PC-9 (cell line): ENCODE data around the gene TEX13D. TPM values are rescaled to one million over a fixed set of nuclear protein-coding genes. Genes with fewer than 3 reads are reported as not detected.

ENCODE experiments used
- BruUV-seq: library from RNA; stranded (reverse); fragments of 400-500 nt; replicated peaks from 2 replicates; lab custom pipeline; 2021; lab: Mats Ljungman, UMichigan
- CTCF ChIA-PET: fragments of 300-600 bp; sonication (Branson Sonifier 250); formaldehyde crosslinking; loops from one replicate; lab custom pipeline; 2022; ENCODE audit warnings: antibody characterized with exemption; lab: Charles Lee
- POLR2A ChIA-PET: fragments of 300-600 bp; sonication (Branson Sonifier 250); formaldehyde crosslinking; loops from one replicate; lab custom pipeline; 2022; ENCODE audit warnings: antibody characterized with exemption; ENCODE audit not compliant: unreplicated experiment; lab: Charles Lee
- DNase-seq, 2 experiments: peaks; one replicate each; pipeline versions ENCODE4 v3.0.0 to v3.0.0-alpha.2; 2015 to 2022; ENCODE audit warnings: mixed read lengths in 1 of 2
- H2AFZ ChIP-seq: fragments of 200-600 bp; sonication (generic); 2 replicates; pipeline ENCODE4 v1.8.1; 2017; ENCODE audit warnings: antibody characterized with exemption
- H3F3A ChIP-seq: fragments of 200-600 bp; sonication (generic); 2 replicates; pipeline ENCODE4 v1.8.1; 2017; ENCODE audit warnings: antibody characterized with exemption, mild to moderate bottlenecking, low read depth; ENCODE audit not compliant: insufficient read depth
- H3K27ac ChIP-seq: fragments of 200-600 bp; sonication (generic); 2 replicates; pipeline ENCODE4 v1.6.1; 2016; ENCODE audit warnings: mixed run types
- H3K27me3 ChIP-seq: fragments of 200-600 bp; sonication (generic); 2 replicates; pipeline ENCODE4 v1.6.1; 2016; ENCODE audit warnings: low read depth, mixed run types; ENCODE audit not compliant: insufficient read depth
- H3K36me3 ChIP-seq: fragments of 200-600 bp; sonication (generic); 2 replicates; pipeline ENCODE4 v1.6.1; 2016; ENCODE audit warnings: low read depth, mixed run types
- H3K4me1 ChIP-seq: fragments of 200-600 bp; sonication (generic); replicated peaks from 2 replicates; pipeline ENCODE4 v1.6.1; 2016; ENCODE audit warnings: mixed run types; ENCODE audit not compliant: insufficient read depth
- H3K4me2 ChIP-seq: fragments of 200-600 bp; sonication (generic); 2 replicates; pipeline ENCODE4 v1.6.1; 2017; ENCODE audit warnings: mixed run types
- H3K4me3 ChIP-seq: fragments of 200-600 bp; sonication (generic); 2 replicates; pipeline ENCODE4 v1.6.1; 2016; ENCODE audit warnings: mixed run types
- H3K79me2 ChIP-seq: fragments of 200-600 bp; sonication (generic); 2 replicates; pipeline ENCODE4 v1.6.1; 2017; ENCODE audit warnings: low read depth, mixed run types
- H3K9me2 ChIP-seq: fragments of 200-600 bp; sonication (generic); 2 replicates; pipeline ENCODE4 v1.8.1; 2017; ENCODE audit warnings: mild to moderate bottlenecking; ENCODE audit not compliant: insufficient read depth
- H3K9me3 ChIP-seq: fragments of 200-600 bp; sonication (generic); 2 replicates; pipeline ENCODE4 v1.8.1; 2016; ENCODE audit warnings: low read depth; ENCODE audit not compliant: insufficient read depth
- H4K20me1 ChIP-seq: fragments of 200-600 bp; sonication (generic); 2 replicates; pipeline ENCODE4 v1.8.1; 2017; ENCODE audit not compliant: insufficient read depth
- EZH2 ChIP-seq: fragments of 200-600 bp; sonication (generic); IDR thresholded peaks from 2 replicates; pipeline ENCODE4 v1.8.0; 2017; ENCODE audit warnings: antibody characterized with exemption, low read depth
- intact Hi-C: fragments of 100-400 bp; cut with micrococcal nuclease; formaldehyde crosslinking; loops from one replicate; pipeline ENCODE4 v1.10.0; 2022; ENCODE audit not compliant: unreplicated experiment
- total RNA-seq: library from RNA; stranded (reverse); gene quantifications from 2 replicates; pipeline ENCODE4 v1.2.3, GENCODE V29; 2021
- TF ChIP-seq, protein P1 (sequence below): fragments of 200-600 bp; sonication (generic); conservative IDR thresholded peaks from 2 replicates; pipeline ENCODE4 v1.6.1; 2017; ENCODE audit warnings: mixed run types, antibody characterized with exemption, mild to moderate bottlenecking, moderate library complexity

The TEX13D gene
- total RNA-seq, 1 experiment from 2014 or later = not detected

DNA sequence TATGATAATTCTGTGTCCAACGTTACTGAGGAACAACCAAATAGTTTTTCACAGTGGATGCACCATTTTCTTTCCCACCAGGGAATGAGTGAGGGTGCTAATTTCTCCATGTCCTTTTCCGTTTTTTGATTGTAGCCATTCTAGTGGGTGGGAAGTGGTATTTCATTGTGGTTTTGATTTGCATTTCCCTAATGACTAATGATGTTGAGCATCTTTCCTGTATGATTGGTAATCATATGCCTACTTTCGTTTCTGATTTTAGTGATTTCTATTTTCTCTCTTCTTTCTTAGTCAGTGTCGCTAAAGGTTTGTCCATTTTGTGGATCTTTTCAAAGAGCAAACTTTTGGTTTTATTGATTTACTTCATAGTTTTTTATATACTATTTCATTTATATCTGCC is 32.1 kb upstream of the TEX13D start:
- CTCF ChIA-PET = no interaction called here
- no peak for DNase-seq
- Histone ChIP-seq H3K79me2 (no peaks in the 10 kb centered on the region), H3K4me1 (no peaks in the 10 kb centered on the region), H4K20me1 (peaks cover 3% of the 10 kb centered on the region; the same call in 1 of the 2 replicates), H3K27ac (no peak overlapping the region), H3K4me3 (no peak overlapping the region), H3K36me3 (no peaks in the 10 kb centered on the region), H3K27me3 (no peaks in the 10 kb centered on the region), H3K9me3 (no peaks in the 10 kb centered on the region), H3F3A (no peaks in the 10 kb centered on the region), H2AFZ (no peak overlapping the region), H3K9me2 (no peaks in the 10 kb centered on the region), H3K4me2 (no peak overlapping the region)
- POLR2A ChIA-PET = no interaction called here
- intact Hi-C loops = no loop called here
- no peak for TF ChIP-seq EZH2
- TF ChIP-seq, protein P1, sequence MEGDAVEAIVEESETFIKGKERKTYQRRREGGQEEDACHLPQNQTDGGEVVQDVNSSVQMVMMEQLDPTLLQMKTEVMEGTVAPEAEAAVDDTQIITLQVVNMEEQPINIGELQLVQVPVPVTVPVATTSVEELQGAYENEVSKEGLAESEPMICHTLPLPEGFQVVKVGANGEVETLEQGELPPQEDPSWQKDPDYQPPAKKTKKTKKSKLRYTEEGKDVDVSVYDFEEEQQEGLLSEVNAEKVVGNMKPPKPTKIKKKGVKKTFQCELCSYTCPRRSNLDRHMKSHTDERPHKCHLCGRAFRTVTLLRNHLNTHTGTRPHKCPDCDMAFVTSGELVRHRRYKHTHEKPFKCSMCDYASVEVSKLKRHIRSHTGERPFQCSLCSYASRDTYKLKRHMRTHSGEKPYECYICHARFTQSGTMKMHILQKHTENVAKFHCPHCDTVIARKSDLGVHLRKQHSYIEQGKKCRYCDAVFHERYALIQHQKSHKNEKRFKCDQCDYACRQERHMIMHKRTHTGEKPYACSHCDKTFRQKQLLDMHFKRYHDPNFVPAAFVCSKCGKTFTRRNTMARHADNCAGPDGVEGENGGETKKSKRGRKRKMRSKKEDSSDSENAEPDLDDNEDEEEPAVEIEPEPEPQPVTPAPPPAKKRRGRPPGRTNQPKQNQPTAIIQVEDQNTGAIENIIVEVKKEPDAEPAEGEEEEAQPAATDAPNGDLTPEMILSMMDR = no peak
- no TSS peak for BruUV-seq

DNA sequence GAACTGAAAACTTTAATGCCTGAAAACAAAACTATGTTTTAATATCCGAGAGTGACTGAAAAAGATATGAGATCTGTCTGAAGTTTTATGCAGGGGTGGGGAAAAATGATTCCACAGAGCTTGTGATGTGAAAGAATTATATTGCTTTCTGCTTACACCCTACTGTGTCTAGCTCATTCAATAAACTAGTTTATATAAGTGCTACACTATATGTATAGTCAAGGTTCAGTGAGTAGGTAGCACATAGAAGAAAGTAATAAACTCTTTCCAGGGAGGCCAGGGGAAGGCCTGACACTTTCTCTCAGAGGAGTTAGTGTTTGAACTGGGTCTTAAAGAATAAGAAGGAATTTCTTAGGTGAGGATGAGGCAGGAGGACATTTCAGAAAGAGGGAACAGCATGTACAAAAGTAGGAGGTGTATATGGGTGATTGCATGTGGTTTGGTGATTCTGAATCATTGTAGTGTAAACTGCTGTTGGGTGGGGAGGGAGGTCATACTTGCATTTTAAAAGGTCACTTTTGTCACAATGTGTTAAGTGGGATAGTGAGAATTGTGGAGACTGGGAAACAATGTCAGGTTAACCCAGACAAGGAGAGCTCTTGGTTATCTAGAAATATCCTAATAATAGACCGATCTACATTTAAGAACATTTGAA is 25.1 kb upstream of the TEX13D start:
- H3K9me2 ChIP-seq = no peaks in the 10 kb centered on the region
- no peaks in the 10 kb centered on the region for H3F3A ChIP-seq
- H3K4me3 ChIP-seq = no peak overlapping the region
- no peaks in the 10 kb centered on the region for H3K9me3 ChIP-seq
- no peaks in the 10 kb centered on the region for H3K27me3 ChIP-seq
- intact Hi-C loops = no loop called here
- H3K4me2 ChIP-seq = no peak overlapping the region
- BruUV-seq = no TSS peak
- H2AFZ ChIP-seq = no peak overlapping the region
- ChIA-PET POLR2A (no interaction called here), CTCF (no interaction called here)
- TF ChIP-seq EZH2 = no peak
- TF ChIP-seq, protein P1 = no peak
- no peaks in the 10 kb centered on the region for H3K36me3 ChIP-seq
- peaks cover 2% of the 10 kb centered on the region; the same call in 1 of the 2 replicates for H4K20me1 ChIP-seq
- no peak for DNase-seq
- H3K4me1 ChIP-seq = no peaks in the 10 kb centered on the region
- no peaks in the 10 kb centered on the region for H3K79me2 ChIP-seq
- H3K27ac ChIP-seq = no peak overlapping the region

DNA sequence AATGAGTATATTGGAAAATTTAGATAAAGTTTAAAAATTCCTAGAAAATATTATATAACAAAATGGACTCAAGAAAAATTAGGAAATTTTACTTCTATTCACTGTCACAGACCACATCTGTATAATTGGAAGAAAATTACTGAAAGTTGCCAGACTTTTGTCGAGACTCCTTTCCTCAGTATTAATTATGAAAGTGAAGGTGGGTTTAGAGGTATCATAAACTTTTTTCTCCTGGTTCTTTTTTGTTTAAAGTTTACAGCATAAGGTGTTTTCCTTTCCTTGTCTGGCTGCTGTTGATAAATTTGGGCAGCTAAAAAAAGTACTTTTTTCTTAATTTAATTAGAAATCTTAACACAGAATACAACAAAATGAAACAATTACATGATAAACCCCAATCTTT is 6.7 kb upstream of the TEX13D start:
- TF ChIP-seq, protein P1 = no peak
- TF ChIP-seq EZH2 = no peak
- DNase-seq = no peak
- H3K9me3 ChIP-seq = no peaks in the 10 kb centered on the region
- H3K9me2 ChIP-seq = no peaks in the 10 kb centered on the region
- no peak overlapping the region for H3K4me2 ChIP-seq
- no peak overlapping the region for H3K27ac ChIP-seq
- no peak overlapping the region for H3K4me3 ChIP-seq
- no peak overlapping the region for H2AFZ ChIP-seq
- intact Hi-C loops = no loop called here
- no peaks in the 10 kb centered on the region for H3F3A ChIP-seq
- H3K79me2 ChIP-seq = no peaks in the 10 kb centered on the region
- H3K4me1 ChIP-seq = no peaks in the 10 kb centered on the region
- H3K36me3 ChIP-seq = no peaks in the 10 kb centered on the region
- CTCF ChIA-PET = no interaction called here
- no peaks in the 10 kb centered on the region for H4K20me1 ChIP-seq
- no peaks in the 10 kb centered on the region for H3K27me3 ChIP-seq
- POLR2A ChIA-PET = no interaction called here
- BruUV-seq = no TSS peak
